Measurements from ENCODE around the gene SAMD10.

- TF ChIP-seq, protein P1, sequence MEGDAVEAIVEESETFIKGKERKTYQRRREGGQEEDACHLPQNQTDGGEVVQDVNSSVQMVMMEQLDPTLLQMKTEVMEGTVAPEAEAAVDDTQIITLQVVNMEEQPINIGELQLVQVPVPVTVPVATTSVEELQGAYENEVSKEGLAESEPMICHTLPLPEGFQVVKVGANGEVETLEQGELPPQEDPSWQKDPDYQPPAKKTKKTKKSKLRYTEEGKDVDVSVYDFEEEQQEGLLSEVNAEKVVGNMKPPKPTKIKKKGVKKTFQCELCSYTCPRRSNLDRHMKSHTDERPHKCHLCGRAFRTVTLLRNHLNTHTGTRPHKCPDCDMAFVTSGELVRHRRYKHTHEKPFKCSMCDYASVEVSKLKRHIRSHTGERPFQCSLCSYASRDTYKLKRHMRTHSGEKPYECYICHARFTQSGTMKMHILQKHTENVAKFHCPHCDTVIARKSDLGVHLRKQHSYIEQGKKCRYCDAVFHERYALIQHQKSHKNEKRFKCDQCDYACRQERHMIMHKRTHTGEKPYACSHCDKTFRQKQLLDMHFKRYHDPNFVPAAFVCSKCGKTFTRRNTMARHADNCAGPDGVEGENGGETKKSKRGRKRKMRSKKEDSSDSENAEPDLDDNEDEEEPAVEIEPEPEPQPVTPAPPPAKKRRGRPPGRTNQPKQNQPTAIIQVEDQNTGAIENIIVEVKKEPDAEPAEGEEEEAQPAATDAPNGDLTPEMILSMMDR (IDR thresholded peaks at IDR 0.05): no peak
- no peak for TF ChIP-seq POLR2A (IDR thresholded peaks at IDR 0.05)
Measured at GRCh38 chr20:64009811-64010387, 30.5 kb upstream of the SAMD10 start.

Data from testis (tissue), 2 donors.